H1 (cell line): ENCODE measurements around the gene IL22RA2. TPM values are rescaled to one million over a fixed set of nuclear protein-coding genes. Genes with fewer than 3 reads are reported as not detected.

ENCODE experiments used
- CTCF ChIA-PET: fragments of 300-600 bp; sonication (Branson Sonifier 250); formaldehyde crosslinking; loops from one replicate; lab custom pipeline; 2021; ENCODE audit not compliant: partially characterized antibody; lab: Charles Lee
- POLR2A ChIA-PET: fragments of 300-600 bp; sonication (Branson Sonifier 250); formaldehyde crosslinking; loops from one replicate; lab custom pipeline; 2021; ENCODE audit warnings: inconsistent platforms; ENCODE audit not compliant: partially characterized antibody; lab: Charles Lee
- DNase-seq, 2 experiments: peaks; one replicate each; pipeline versions ENCODE4 v3.0.0 to v3.0.0-alpha.2; 2010 to 2022; ENCODE audit warnings: low spot score in 2 of 2, low read depth in 1 of 2, mixed read lengths in 1 of 2
- FAIRE-seq: peaks from 2 replicates; lab custom pipeline; 2011; peaks lifted over from hg19 to GRCh38; lab: Jason Lieb, UNC
- H2AFZ ChIP-seq: 2 replicates; pipeline ENCODE4 v1.8.1; 2012; ENCODE audit warnings: low read length, inconsistent platforms
- H2AK5ac ChIP-seq: 2 replicates; pipeline ENCODE4 v1.6.1; 2013; ENCODE audit warnings: low read depth, low read length
- H2BK120ac ChIP-seq: replicated peaks from 2 replicates; pipeline ENCODE3; 2013; ENCODE audit warnings: low read depth, low read length, inconsistent platforms
- H2BK12ac ChIP-seq: 2 replicates; pipeline ENCODE4 v1.6.1; 2013; ENCODE audit warnings: low read depth, low read length
- H2BK15ac ChIP-seq: 2 replicates; pipeline ENCODE4 v1.6.1; 2013; ENCODE audit warnings: low read length
- H2BK20ac ChIP-seq: 2 replicates; pipeline ENCODE4 v1.6.1; 2013; ENCODE audit warnings: low read length
- H2BK5ac ChIP-seq: 2 replicates; pipeline ENCODE4 v1.6.1; 2013; ENCODE audit warnings: low read depth, low read length
- H3K14ac ChIP-seq: 2 replicates; pipeline ENCODE4 v1.6.1; 2013; ENCODE audit warnings: inconsistent platforms; ENCODE audit not compliant: insufficient read length
- H3K18ac ChIP-seq: 2 replicates; pipeline ENCODE4 v1.6.1; 2013; ENCODE audit warnings: low read length; ENCODE audit errors: extremely low read depth
- H3K23ac ChIP-seq: 2 replicates; pipeline ENCODE4 v1.6.1; 2013; ENCODE audit warnings: inconsistent platforms; ENCODE audit not compliant: insufficient read length
- H3K23me2 ChIP-seq: 2 replicates; pipeline ENCODE4 v1.6.1; 2013; ENCODE audit warnings: low read depth, low read length
- H3K27ac ChIP-seq: 2 replicates; pipeline ENCODE4 v1.6.1; 2011; ENCODE audit warnings: low read depth, low read length, inconsistent platforms
- H3K27me3 ChIP-seq, 4 experiments: replicated peaks in 1 of 4; 1 replicate in 1 of 4; 2 replicates in 3 of 4; pipeline versions ENCODE4 v1.6.1 to v1.8.1; 2011 to 2013; ENCODE audit warnings: low read length in 3 of 4, mild to moderate bottlenecking in 3 of 4, inconsistent platforms in 2 of 4, mixed read lengths in 2 of 4, moderate library complexity in 1 of 4; ENCODE audit not compliant: control insufficient read depth in 3 of 4, insufficient read depth in 3 of 4; ENCODE audit errors: extremely low read depth in 1 of 4
- H3K36me3 ChIP-seq, 4 experiments: 2 replicates each; pipeline versions ENCODE4 v1.6.1 to v1.8.1; 2011 to 2013; ENCODE audit warnings: mild to moderate bottlenecking in 4 of 4, low read length in 3 of 4, moderate library complexity in 2 of 4, control low read depth in 1 of 4, inconsistent platforms in 1 of 4; ENCODE audit not compliant: insufficient read depth in 4 of 4, control insufficient read depth in 2 of 4
- H3K4ac ChIP-seq: replicated peaks from 2 replicates; pipeline ENCODE3; 2013; ENCODE audit warnings: low read length, low read depth, mixed read lengths, inconsistent platforms; ENCODE audit not compliant: insufficient read length
- H3K4me1 ChIP-seq, 4 experiments: replicated peaks in 1 of 4; 1 replicate in 1 of 4; 2 replicates in 3 of 4; pipeline versions ENCODE4 v1.6.1 to v1.8.1; 2011 to 2013; ENCODE audit warnings: low read length in 3 of 4, inconsistent platforms in 2 of 4, mixed read lengths in 1 of 4; ENCODE audit not compliant: insufficient read depth in 4 of 4, control insufficient read depth in 3 of 4
- H3K4me2 ChIP-seq, 2 experiments: 2 replicates each; pipeline versions ENCODE4 v1.6.1 to v1.8.1; 2011 to 2013; ENCODE audit warnings: low read depth in 2 of 2, low read length in 2 of 2, control low read depth in 1 of 2, inconsistent platforms in 1 of 2, mild to moderate bottlenecking in 1 of 2; ENCODE audit not compliant: insufficient read depth in 1 of 2
- H3K4me3 ChIP-seq, 4 experiments: fragments of 200-600, 300-600 bp in 1 of 4; sonication (generic), shearing (Covaris generic), sonication (Bioruptor Twin) in 1 of 4; 2 replicates each; pipeline versions ENCODE4 v1.5.1 to v1.8.1; 2011 to 2016; ENCODE audit warnings: low read length in 4 of 4, low read depth in 3 of 4, control low read depth in 2 of 4, inconsistent platforms in 2 of 4, mild to moderate bottlenecking in 2 of 4, mixed read lengths in 1 of 4, moderate library complexity in 1 of 4; ENCODE audit not compliant: insufficient read depth in 2 of 4; ENCODE audit errors: extremely low read depth in 1 of 4
- H3K56ac ChIP-seq: replicated peaks from 2 replicates; pipeline ENCODE3; 2013; ENCODE audit warnings: low read depth, mild to moderate bottlenecking, mixed read lengths, low read length, inconsistent platforms; ENCODE audit not compliant: insufficient read length
- H3K79me1 ChIP-seq: 2 replicates; pipeline ENCODE4 v1.6.1; 2013; ENCODE audit warnings: low read depth, low read length, control low read depth
- H3K79me2 ChIP-seq, 2 experiments: 2 replicates each; pipeline versions ENCODE4 v1.6.1 to v1.8.1; 2012 to 2013; ENCODE audit warnings: low read length in 2 of 2, mild to moderate bottlenecking in 2 of 2, inconsistent platforms in 1 of 2; ENCODE audit not compliant: insufficient read depth in 2 of 2, control insufficient read depth in 1 of 2
- H3K9ac ChIP-seq, 4 experiments: replicated peaks in 1 of 4; 1 replicate in 1 of 4; 2 replicates in 3 of 4; pipeline versions ENCODE4 v1.6.1 to v1.8.1; 2011 to 2013; ENCODE audit warnings: low read depth in 3 of 4, low read length in 3 of 4, control low read depth in 2 of 4, mild to moderate bottlenecking in 2 of 4, moderate library complexity in 2 of 4, inconsistent platforms in 1 of 4; ENCODE audit errors: extremely low read depth in 1 of 4
- H3K9me3 ChIP-seq, 2 experiments: 2 replicates each; pipeline versions ENCODE4 v1.6.1 to v1.8.1; 2012 to 2013; ENCODE audit warnings: mild to moderate bottlenecking in 2 of 2, moderate library complexity in 2 of 2, control low read depth in 1 of 2, inconsistent platforms in 1 of 2, low read depth in 1 of 2, low read length in 1 of 2, mixed read lengths in 1 of 2; ENCODE audit not compliant: insufficient read depth in 2 of 2
- H4K20me1 ChIP-seq, 2 experiments: replicated peaks in 1 of 2; 2 replicates each; pipeline versions ENCODE3 to v1.8.1; 2011 to 2013; ENCODE audit warnings: inconsistent platforms in 2 of 2, low read length in 2 of 2, mild to moderate bottlenecking in 1 of 2; ENCODE audit not compliant: insufficient read depth in 2 of 2, control insufficient read depth in 1 of 2
- H4K5ac ChIP-seq: 2 replicates; pipeline ENCODE4 v1.6.1; 2013; ENCODE audit warnings: low read length, low read depth, mixed read lengths, inconsistent platforms; ENCODE audit not compliant: insufficient read length
- H4K8ac ChIP-seq: 2 replicates; pipeline ENCODE4 v1.8.0; 2013; ENCODE audit warnings: mild to moderate bottlenecking, moderate library complexity, low read length, inconsistent platforms; ENCODE audit not compliant: insufficient read depth; ENCODE audit errors: extremely low read depth
- H4K91ac ChIP-seq: replicated peaks from 2 replicates; pipeline ENCODE3; 2013; ENCODE audit warnings: low read length, mixed read lengths, inconsistent platforms; ENCODE audit not compliant: insufficient read length
- HDAC2 ChIP-seq, 2 experiments: fragments of 300-600 bp in 1 of 2; sonication (generic) in 1 of 2; IDR thresholded peaks; 2 replicates each; pipeline ENCODE4 v1.6.1; 2011 to 2012; ENCODE audit warnings: low read depth in 2 of 2, low read length in 2 of 2, mild to moderate bottlenecking in 2 of 2, moderate library complexity in 2 of 2, borderline replicate concordance in 1 of 2, inconsistent platforms in 1 of 2
- JUN ChIP-seq: IDR thresholded peaks from 2 replicates; pipeline ENCODE4 v1.6.1; 2011; ENCODE audit warnings: low read depth, mild to moderate bottlenecking, improper control_type of control experiment, low read length
- KDM5A ChIP-seq: fragments of 200-600 bp; IDR thresholded peaks from 2 replicates; pipeline ENCODE4 v1.7.1; 2012; ENCODE audit warnings: mild to moderate bottlenecking, low read length, inconsistent platforms, mixed read lengths
- PHF8 ChIP-seq: fragments of 200-600 bp; sonication (generic); conservative IDR thresholded peaks from 2 replicates; pipeline ENCODE4 v1.7.1; 2012; ENCODE audit warnings: low read depth, mild to moderate bottlenecking, inconsistent platforms, low read length, moderate library complexity
- RAD21 ChIP-seq, 2 experiments: IDR thresholded peaks in 1 of 2; conservative IDR thresholded peaks in 1 of 2; 2 replicates each; pipeline ENCODE4 v1.6.1; 2011; ENCODE audit warnings: low read depth in 2 of 2, low read length in 2 of 2, improper control_type of control experiment in 1 of 2, inconsistent platforms in 1 of 2, mild to moderate bottlenecking in 1 of 2, moderate library complexity in 1 of 2
- SIX5 ChIP-seq: IDR thresholded peaks from 2 replicates; pipeline ENCODE4 v1.6.1; 2011; ENCODE audit warnings: mild to moderate bottlenecking, low read depth, low read length
- WGBS, 2 experiments: shearing (Covaris generic) in 1 of 2; methylation state at CpG; one replicate each; pipeline versions ENCODE4 v1.1.6 to v1.1.7; 2013 to 2015; ENCODE audit warnings: low lambda C conversion rate in 2 of 2, mixed read lengths in 2 of 2, inconsistent platforms in 1 of 2, low coverage in 1 of 2, missing lambda C conversion rate in 1 of 2; ENCODE audit not compliant: insufficient replicate concordance in 2 of 2, insufficient coverage in 1 of 2, insufficient read length in 1 of 2; ENCODE audit errors: extremely low coverage in 1 of 2, missing lambda C conversion rate in 1 of 2; 5-methylcytosine and 5-hydroxymethylcytosine counted together
- polyA plus RNA-seq, 7 experiments: library from polyadenylated mRNA; depleted of rRNA in 3 of 7; stranded (reverse) in 5 of 7; unstranded in 2 of 7; fragments of >200 nt in 5 of 7; fragments of 200-250 nt in 2 of 7; gene quantifications; 1 replicate in 5 of 7; 2 replicates in 1 of 7; 4 replicates in 1 of 7; pipeline versions ENCODE4 v1.2.1 to v1.2.3, GENCODE V29; 2011 to 2013; ENCODE audit warnings: missing spikeins in 2 of 7, mixed read lengths in 2 of 7
- total RNA-seq: library from RNA; stranded (reverse); fragmentation: NEBNext Ultra II Directional; extraction: Animal tissue kit (Norgen Biotek cat#: 25700); gene quantifications from 2 replicates; pipeline ENCODE4 v1.2.1, GENCODE V29; 2021

IL22RA2 gene
- total and polyA plus RNA-seq, 2 of the 8 experiments (the other 6 are each of a cell fraction or from before 2014, with no cell fraction given) = not detected

- no peaks in the 10 kb centered on the region for H3K36me3 ChIP-seq
- 85% methylated on average over 3 of the region's 3 CpGs; no CpG with 5 or more reads in 1 of the 2 experiments for WGBS, 2 experiments
- no peak overlapping the region for H3K56ac ChIP-seq
- H3K4ac ChIP-seq = no peak overlapping the region
- no peak overlapping the region for H3K9ac ChIP-seq
- no peak overlapping the region for H2BK12ac ChIP-seq
- H3K4me1 ChIP-seq = no peaks in the 10 kb centered on the region
- H3K27ac ChIP-seq = no peak overlapping the region
- no peaks in the 10 kb centered on the region for H3K27me3 ChIP-seq
- H3K14ac ChIP-seq = no peak overlapping the region
- H4K5ac ChIP-seq = no peak overlapping the region
- H3K23me2 ChIP-seq = no peaks in the 10 kb centered on the region
- no peak overlapping the region for H2AK5ac ChIP-seq
- H3K18ac ChIP-seq = no peak overlapping the region
- no peaks in the 10 kb centered on the region for H3K79me2 ChIP-seq
- H4K8ac ChIP-seq = no peak overlapping the region
- DNase-seq (no peak), FAIRE-seq (no peak)
- H3K79me1 ChIP-seq = no peaks in the 10 kb centered on the region
- no peak overlapping the region for H2AFZ ChIP-seq
- POLR2A ChIA-PET = interaction anchor here (0.7 kb wide), 1 partner anchor 24 kb away, joined by 3 read pairs; no protein-coding TSS in a partner anchor
- no peak overlapping the region for H2BK15ac ChIP-seq
- no peak overlapping the region for H2BK120ac ChIP-seq
- H3K23ac ChIP-seq = no peak overlapping the region
- CTCF ChIA-PET = interaction anchor here (0.6 to 2.0 kb wide), 3 partner anchors 16 to 440 kb away, joined by 3 to 6 read pairs (median 3); no protein-coding TSS in a partner anchor
- H4K91ac ChIP-seq = no peak overlapping the region
- no peak for TF ChIP-seq SIX5
- no peak for TF ChIP-seq PHF8
- no peak for TF ChIP-seq KDM5A
- TF ChIP-seq HDAC2 (IDR thresholded peaks at IDR 0.05; ENCODE audit: borderline replicate concordance in 1 of 2, low read depth in 2 of 2, low read length in 2 of 2) = no peak
- no peak for TF ChIP-seq JUN
- TF ChIP-seq RAD21 (IDR thresholded peaks at IDR 0.05 in 1 of 2, conservative IDR thresholded peaks at IDR 0.05 in 1 of 2; ENCODE audit: low read depth in 2 of 2, low read length in 2 of 2) = no peak
- no peak overlapping the region for H2BK5ac ChIP-seq
- no peaks in the 10 kb centered on the region for H3K9me3 ChIP-seq
- no peak overlapping the region for H3K4me3 ChIP-seq
- H4K20me1 ChIP-seq = no peaks in the 10 kb centered on the region
- no peak overlapping the region for H3K4me2 ChIP-seq
- H2BK20ac ChIP-seq = no peak overlapping the region
Measured at GRCh38 chr6:137150072-137150471, 23.4 kb downstream of the IL22RA2 start.
